Stimulated activated CD4-positive, alpha-beta T cell treated with anti-CD3 and anti-CD28 coated beads, TNF-alpha, amount 100 ng/mL, for 4 hours (primary cell): ENCODE data around the gene LBHD1.
"Not testable (repeated sequence)": the region's sequence is repeated elsewhere in the genome, so short reads cannot be mapped to it uniquely, and the experiment has no call there.

Source experiments
- DNase-seq, 3 experiments: peaks; one replicate each; pipeline ENCODE4 v3.0.0-alpha.2; 2020; ENCODE audit warnings: low read depth in 3 of 3

Gene LBHD1

DNA sequence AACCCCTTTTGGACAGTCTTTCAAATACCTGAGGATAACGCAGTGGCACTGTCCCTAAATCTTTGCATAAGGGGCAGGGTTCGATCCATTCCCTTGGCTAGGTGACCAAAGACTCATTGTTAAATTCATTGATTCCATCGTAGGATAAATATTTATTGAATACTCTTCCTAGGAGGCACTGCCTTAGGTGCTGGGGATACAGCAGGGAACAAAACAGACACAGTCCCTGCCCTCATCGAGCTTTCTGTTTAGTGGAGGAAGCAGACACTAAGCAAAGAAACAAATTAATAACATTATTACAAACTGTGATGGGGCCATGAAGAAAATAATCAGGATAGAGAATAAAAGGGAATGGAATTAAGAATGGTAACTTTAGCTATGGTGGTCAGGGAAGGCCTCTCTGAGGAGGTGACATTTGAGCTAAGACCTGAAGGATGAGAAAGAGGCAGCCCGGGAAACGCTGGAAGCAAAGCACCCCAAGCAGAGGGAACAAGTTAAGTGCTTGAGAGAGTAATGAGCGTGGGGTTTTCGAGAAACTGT, 51.0 kb downstream of the LBHD1 start:
- DNase-seq = no peak

DNA sequence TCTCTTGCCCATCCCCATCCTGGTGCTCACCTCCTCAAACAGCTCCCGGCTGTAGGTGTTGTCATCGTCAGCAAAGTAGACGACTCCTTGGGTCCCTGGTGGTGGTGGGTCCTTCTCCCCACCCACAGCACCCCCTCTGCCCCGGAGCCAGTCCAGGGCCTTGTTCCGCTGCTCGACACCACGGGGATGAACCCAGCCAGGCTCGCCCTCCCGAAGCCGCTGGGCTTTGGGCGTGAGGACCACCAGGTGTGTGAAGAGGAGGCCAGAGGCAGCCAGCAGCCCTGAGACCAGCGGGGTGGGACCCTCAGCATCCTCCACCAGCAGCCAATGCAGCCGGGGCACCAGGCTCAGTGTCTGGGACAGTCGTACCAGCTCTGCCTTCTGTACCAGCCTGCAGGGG, 55.1 kb downstream of the LBHD1 start:
- not testable (repeated sequence) for DNase-seq

- DNase-seq = no peak
Observed at GRCh38 chr11:62615521-62615920, 56.5 kb downstream of the LBHD1 start.

- peak in 1 of 3 experiments; percentile 32 for DNase-seq
Observed at GRCh38 chr11:62614275-62614674, 57.8 kb downstream of the LBHD1 start.

- no peak for DNase-seq
Observed at GRCh38 chr11:62613291-62613778, 58.7 kb downstream of the LBHD1 start.
